Kidney epithelial cell (primary cell): ENCODE data around the gene MAPRE3. TPM values are rescaled to one million over a fixed set of nuclear protein-coding genes. Genes with fewer than 3 reads are reported as not detected.

ENCODE experiments used
- DNase-seq: peaks from one replicate; pipeline ENCODE4 v3.0.0-alpha.2; 2010; ENCODE audit warnings: low read depth
- H3K27me3 ChIP-seq: 2 replicates; pipeline ENCODE4 v1.6.0; 2011; ENCODE audit warnings: low read length; ENCODE audit not compliant: control insufficient read depth, insufficient read depth
- H3K36me3 ChIP-seq: 2 replicates; pipeline ENCODE4 v1.5.1; 2011; ENCODE audit warnings: low read length; ENCODE audit not compliant: control insufficient read depth, insufficient read depth
- H3K4me3 ChIP-seq: 2 replicates; pipeline ENCODE4 v1.5.1; 2011; ENCODE audit warnings: low read depth, mild to moderate bottlenecking, control low read depth, low read length
- CTCF ChIP-seq: IDR thresholded peaks from 2 replicates; pipeline ENCODE4 v1.5.1; 2011; ENCODE audit warnings: mild to moderate bottlenecking, moderate library complexity, low read length, control low read depth, inconsistent platforms; ENCODE audit not compliant: insufficient read depth, poor library complexity, severe bottlenecking
- total RNA-seq: library from RNA; depleted of rRNA; stranded (reverse); fragments of >200 nt; gene quantifications from 2 replicates; pipeline ENCODE4 v1.2.3, GENCODE V29; 2015

MAPRE3 gene
- total RNA-seq, 1 donor from 2014 or later, result 4.6 TPM

GRCh38 chr2:27069436-27069835 is 99.0 kb downstream of the MAPRE3 start:
- no peak for TF ChIP-seq CTCF
- DNase-seq, result no peak
- no peaks in the 10 kb centered on the region for H3K27me3 ChIP-seq
- no peak overlapping the region for H3K4me3 ChIP-seq
- H3K36me3 ChIP-seq, result no peaks in the 10 kb centered on the region

GRCh38 chr2:27069961-27070618 is 99.7 kb downstream of the MAPRE3 start:
- TF ChIP-seq CTCF, result no peak
- Histone ChIP-seq H3K36me3 (no peaks in the 10 kb centered on the region), H3K27me3 (no peaks in the 10 kb centered on the region), H3K4me3 (peak overlapping the region; percentile 95)
- DNase-seq, result no peak

- DNase-seq, result no peak
- H3K36me3 ChIP-seq, result no peaks in the 10 kb centered on the region
- no peaks in the 10 kb centered on the region for H3K27me3 ChIP-seq
- TF ChIP-seq CTCF, result no peak
- peak overlapping the region; percentile 95 for H3K4me3 ChIP-seq
Observed at GRCh38 chr2:27070653-27071276, 100.3 kb downstream of the MAPRE3 start.

- peak; percentile 61 for DNase-seq
- peak; percentile 3 for TF ChIP-seq CTCF
- Histone ChIP-seq H3K36me3 (no peaks in the 10 kb centered on the region), H3K27me3 (no peaks in the 10 kb centered on the region), H3K4me3 (peak within 1 kb of the TSS; percentile 95)
Observed at GRCh38 chr2:27071277-27071989, 101.0 kb downstream of the MAPRE3 start, which contains the start of gene OST4. OST4 (minus strand) TSS chr2:27071654.

- no peaks in the 10 kb centered on the region for H3K36me3 ChIP-seq
- no peak for TF ChIP-seq CTCF
- H3K27me3 ChIP-seq, result no peaks in the 10 kb centered on the region
- H3K4me3 ChIP-seq, result peak overlapping the region; percentile 95
- no peak for DNase-seq
Observed at GRCh38 chr2:27071990-27072830, 101.8 kb downstream of the MAPRE3 start.
